NCI-H526 (cell line): ENCODE data around the gene PHOSPHO1.
"Not testable (repeated sequence)": the region's sequence is repeated elsewhere in the genome, so short reads cannot be mapped to it uniquely, and the experiment has no call there.

Experiments
- DNase-seq, 2 experiments: peaks; one replicate each; lab custom pipeline; 2025; lab: John Stamatoyannopoulos, UW

The PHOSPHO1 gene, protein sequence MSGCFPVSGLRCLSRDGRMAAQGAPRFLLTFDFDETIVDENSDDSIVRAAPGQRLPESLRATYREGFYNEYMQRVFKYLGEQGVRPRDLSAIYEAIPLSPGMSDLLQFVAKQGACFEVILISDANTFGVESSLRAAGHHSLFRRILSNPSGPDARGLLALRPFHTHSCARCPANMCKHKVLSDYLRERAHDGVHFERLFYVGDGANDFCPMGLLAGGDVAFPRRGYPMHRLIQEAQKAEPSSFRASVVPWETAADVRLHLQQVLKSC

DNA sequence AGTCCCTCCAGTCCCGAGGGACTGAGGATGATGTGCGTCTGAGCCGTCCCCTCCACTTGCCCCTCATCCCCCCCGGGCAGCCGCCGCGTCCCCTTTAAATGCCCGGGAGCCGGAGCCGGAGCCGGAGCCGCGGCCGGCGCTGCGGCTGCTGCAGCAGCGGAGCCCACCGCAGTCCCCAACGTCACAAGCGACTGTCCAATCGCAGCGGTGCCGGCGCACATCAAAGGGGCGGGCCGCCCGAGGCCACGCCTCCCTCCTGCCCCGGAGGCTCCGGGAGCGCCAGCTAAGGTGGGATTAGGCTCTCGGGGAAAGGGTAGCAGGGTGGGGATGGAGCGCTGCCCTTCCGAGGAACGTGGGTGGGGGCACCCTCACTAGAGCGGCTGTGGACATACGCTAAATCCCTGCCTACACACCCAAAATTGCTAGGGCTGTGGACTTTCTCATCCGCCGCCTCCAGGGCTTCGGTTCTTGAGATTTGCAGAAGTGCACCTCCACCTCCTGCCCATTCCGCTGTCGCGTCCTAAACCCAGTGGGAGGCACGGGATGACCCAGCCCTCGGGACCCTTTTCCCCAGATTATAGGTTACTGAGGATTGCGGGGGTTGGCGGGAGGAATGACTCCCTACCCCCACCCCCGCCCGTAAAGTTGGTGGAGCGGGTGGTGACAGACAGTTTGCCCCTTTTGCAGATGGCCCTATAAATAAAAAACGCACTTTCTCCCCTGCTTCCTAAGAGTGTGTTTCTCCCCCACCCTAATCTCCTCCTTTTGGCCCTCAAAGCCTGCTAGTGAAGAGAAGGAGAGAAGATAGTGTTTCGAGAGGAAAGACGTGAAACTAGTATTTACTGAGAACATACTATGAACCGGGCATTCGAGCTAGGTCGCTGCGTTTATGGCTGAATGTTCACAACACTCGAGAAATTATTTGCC is at the start of gene PHOSPHO1:
Gene PHOSPHO1, minus strand, starts transcription at position 152 of the 927 bp plus-strand sequence. CDS start 4,096 bp downstream, outside the sequence.
- DNase-seq = peak; percentile 45 to 92

DNA sequence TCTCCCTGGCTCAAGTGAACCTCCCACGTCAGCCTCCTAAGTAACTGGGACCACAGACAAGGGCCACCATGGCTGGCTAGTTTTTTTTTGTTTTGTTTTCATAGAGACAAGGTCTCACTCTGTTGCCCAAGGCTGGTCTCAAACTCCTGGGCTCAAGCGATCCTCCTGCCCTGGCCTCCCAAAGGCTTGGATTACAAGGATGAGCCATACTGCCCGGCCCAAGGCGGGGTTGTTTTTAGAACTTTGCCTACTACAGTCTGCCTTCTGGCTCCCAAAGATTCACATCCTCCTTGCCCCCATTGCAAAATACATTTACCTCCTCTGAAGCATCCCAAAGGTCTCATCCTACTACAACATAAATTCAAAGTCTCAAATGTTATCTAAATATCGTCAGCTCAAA is 49.5 kb upstream of the PHOSPHO1 start:
- no peak for DNase-seq

DNA sequence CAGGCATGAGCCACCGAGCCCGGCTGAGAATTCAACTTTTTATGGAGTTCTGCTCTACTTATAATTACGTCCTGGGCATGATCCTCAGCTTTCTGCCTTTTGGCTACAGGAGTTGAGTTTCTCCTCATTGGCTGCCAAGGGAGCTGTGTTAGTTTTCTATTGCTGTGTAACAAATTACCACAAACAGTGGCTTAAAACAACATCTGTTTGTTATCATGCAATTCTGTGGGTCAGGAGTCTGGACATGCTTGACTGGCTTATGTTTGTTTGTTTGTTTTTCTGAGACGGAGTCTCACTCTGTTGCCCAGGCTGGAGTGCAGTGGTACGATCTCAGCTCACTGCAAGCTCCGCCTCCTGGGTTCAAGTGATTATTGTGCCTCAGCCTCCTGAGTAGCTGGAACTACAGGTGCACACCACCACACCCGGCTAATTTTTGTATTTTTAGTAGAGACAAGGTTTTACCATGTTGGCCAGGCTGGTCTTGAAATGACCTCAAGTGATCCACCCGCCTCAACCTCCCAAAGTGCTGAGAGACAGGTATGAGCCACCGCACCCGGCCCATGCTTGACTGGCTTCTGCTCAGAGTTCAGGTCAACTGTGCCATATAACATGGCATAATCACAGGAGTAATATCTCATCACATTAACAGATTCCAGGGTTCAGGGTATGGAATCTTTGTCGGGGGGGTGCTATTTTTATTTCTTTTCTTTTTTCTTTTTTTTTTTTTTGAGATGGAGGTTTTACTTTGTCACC is 48.9 kb upstream of the PHOSPHO1 start:
- not testable (repeated sequence) for DNase-seq

DNA sequence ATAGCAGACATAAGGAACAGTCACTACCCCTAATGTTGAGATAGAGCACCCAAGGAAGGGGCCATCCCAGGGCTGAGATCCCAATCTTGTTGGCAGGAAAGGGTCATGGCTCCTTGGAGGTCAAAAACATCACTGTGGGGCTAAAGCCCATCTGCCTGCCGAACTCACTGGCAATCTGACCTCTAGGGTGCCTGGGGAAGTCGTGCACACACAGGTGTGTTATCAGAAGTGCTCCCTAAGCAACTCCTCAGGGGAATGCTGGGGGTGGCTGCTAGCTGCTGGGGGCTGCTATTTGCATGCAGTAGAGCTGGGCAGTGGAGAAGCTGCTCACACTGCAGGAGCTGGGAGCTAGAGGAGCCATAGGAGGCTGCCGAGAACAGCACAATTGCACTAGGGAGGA is 47.5 kb upstream of the PHOSPHO1 start:
- no peak for DNase-seq

DNA sequence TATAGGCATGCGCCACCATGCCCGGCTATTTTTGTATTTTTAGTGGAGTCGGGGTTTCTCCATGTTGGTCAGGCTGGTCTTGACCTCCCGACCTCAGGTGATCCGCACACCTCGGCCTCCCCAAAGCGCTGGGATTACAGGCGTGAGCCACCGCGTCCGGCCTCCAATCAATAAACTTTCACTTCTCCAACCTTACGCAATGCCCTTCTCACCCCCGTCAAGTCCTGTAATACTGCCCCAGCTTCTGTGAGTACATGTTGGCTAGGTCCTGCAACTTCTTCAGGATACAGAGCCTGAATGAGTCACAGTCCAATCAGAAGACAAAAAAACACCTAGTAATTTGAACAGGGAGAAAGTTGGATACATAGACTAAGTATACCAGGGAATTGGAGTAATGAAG is 47.1 kb upstream of the PHOSPHO1 start:
- DNase-seq = no peak

DNA sequence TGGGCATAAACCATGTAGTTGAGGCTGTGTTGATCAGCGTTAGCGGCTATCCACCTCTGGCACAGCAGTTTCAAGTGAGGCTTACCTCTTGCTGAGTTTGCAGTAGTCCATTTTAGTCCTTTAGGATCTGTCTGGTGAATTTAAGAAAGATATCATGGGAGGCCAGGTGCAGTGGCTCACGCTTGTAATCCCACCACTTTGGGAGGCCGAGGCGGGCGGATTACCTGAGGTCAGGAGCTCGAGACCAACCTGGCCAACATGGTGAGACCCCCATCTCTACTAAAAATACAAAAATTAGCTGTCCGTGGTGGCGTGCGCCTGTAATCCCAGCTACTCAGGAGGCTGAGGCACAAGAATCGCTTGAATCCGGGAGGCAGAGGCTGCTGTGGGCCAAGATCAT is 45.4 kb upstream of the PHOSPHO1 start:
- not testable (repeated sequence) for DNase-seq

DNA sequence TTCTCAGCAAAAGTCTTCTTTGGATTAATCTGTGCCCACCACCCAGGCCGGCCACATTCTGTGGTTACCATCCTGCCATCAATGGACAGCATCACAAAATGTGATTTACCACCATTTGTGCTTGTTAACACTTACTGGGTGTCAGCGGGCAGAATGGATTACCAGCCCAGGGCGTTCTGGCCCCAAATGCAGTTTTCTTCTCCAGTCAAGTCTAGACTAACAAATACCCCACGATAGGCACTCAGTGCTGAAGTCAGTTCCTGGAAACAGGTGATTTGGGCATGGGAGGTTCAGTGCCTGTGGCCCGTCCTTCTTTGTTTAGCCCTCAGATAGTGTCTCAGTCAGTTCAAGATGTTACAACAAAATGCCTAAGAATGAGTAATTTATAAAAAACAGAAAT is 38.8 kb upstream of the PHOSPHO1 start:
- DNase-seq = no peak

DNA sequence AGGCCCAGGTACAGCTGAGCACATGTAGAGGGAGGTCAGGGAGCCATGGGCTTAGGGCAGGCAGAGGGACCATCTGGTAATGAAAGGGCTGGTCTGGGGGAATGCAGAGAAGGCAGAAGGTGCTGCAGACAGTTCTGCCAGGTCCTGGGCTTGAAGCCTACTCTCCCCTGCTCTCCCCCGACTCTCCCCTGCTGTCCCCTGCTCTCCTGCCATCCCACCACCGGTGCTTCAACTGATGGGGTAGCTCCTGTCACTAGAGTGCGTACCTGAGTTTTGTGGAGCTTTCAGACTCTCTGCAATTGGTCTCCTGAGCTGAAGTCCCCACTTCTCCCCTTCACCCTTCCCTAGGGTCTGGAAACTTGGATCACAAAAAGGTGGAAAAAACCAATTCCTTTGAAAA is 37.3 kb upstream of the PHOSPHO1 start:
- DNase-seq = no peak

DNA sequence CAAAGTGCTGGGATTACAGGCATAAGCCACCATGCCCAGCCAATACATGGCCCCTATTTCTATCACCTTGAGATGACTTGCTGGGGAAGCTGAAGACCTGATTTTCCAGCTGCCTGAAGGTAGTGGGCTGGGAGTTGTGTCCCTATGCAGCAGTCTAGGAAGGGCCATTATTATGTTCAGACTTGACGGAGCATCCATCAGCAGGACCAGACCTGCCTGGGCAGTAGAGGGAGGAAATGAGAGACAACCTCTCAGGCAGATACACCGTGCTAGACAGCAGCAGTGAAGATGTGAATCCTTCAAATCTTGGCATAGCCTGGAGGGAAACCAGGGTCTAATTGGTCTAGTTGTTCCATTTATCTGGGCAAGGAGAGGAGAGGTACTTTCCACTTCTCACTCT is 35.6 kb upstream of the PHOSPHO1 start:
- DNase-seq = no peak

DNA sequence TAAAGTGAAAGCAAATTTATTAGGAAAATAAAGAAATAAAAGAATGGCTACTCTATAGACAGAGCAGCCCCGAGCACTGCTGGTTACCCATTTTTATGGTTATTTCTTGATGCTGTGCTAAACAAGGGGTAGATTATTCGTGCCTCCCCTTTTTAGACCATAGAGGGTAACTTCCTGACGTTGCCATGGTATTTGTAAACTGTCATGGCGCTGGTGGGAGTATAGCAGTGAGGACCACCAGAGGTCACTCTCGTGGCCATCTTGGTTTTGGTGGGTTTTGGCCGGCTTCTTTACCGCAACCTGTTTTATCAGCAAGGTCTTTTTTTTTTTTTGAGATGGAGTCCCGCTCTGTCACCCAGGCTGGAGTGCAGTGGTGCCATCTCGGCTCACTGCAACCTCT is 31.0 kb upstream of the PHOSPHO1 start:
- DNase-seq = not testable (repeated sequence)

DNA sequence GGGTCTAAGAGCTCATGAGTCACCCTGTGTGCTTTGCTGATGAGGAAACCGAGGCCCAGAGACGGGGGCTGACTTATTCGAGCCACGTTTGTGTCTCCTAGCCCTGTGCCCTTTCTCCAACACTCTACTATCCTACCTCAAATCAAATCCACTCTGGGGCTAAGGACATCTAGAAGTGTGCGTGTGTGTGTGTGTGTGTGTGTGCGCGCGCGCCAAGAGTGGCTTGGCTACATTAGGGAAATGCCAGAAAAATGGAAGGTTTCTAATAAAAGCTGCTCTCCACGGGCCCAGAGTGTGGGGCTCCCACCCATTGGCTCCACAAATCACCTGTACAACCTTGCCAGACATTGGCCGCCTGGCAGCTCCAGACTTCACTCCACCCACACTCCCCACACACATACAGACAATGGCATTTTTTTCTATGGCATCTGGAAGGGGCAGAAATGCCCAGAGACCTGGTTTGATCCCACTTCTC is 30.3 kb upstream of the PHOSPHO1 start:
- DNase-seq = no peak

DNA sequence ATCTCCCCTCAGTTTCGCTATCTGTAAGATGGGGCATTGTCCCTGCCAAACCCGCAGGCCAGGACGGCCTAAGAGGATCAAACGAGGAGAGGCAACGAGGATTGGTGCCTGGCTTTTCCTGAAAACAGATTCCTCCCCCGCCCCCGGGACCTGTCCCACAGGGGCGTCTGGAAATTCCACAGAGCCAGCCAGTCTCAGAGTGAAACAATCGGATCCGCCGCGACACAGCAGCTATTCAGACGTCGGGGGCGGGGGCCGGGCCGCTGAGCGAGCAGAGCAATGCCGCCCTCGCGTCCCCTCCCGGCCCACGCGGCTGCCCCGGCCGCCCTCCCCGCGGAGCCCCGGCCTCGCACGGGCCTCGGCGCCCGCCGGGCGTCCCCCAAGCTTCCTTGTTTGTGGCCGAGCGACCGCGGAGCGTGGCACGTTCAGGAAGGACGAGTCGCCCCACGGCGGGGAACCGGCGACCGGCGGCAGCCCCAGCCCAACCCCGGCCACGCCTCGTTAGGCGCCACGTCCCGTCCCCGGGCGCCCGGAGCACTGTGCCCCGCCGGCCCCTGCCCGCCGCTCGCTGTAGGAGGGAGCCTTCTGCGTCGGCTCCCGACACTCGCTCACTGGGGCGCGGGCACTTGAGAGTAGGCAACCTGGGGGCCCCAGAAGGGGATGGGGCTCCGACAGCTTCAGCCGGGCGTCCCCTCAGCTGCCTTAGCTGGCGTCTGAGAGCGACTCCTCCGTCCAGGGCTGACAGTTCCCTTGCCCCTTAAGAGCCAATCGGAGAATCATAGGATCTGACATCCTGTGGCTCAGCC is 29.6 kb upstream of the PHOSPHO1 start:
- peak in 1 of 2 experiments; percentile 69 for DNase-seq

DNA sequence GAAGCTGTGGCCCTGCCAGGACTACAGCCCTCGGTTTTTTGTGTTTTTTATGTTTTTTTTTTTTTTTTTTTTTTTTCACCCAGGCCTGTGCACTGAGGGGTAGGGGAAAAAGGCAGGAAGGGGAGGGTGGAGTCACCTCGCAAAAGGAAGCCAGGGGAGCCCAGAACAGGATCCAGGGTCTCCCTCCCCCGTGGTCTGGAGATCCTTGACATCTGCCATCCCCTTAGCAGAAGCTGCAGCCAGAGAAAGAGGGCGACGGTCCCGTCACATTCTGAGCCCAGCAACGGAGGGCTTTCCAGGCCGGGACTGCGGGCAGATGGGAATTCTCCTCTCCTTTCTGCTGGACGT is 29.1 kb upstream of the PHOSPHO1 start:
- no peak for DNase-seq

DNA sequence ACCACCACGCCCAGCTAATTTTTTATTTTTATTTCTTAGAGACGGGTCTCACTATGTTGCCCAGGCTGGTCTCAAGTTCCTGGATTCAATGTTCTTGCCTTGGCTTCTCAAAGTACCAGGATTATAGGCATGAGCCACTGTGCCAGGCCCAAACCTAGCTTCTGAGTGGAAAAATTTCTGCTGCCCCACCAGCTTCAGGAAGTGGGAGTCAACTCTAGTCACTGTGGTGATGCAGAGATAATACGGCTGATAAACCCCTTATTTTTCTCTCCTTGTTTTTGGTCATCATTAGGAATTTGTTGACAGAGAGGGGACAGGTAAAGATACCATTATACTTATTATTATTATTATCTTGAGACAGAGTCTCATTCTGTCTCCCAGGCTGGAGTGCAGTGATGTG is 27.8 kb upstream of the PHOSPHO1 start:
- no peak for DNase-seq

DNA sequence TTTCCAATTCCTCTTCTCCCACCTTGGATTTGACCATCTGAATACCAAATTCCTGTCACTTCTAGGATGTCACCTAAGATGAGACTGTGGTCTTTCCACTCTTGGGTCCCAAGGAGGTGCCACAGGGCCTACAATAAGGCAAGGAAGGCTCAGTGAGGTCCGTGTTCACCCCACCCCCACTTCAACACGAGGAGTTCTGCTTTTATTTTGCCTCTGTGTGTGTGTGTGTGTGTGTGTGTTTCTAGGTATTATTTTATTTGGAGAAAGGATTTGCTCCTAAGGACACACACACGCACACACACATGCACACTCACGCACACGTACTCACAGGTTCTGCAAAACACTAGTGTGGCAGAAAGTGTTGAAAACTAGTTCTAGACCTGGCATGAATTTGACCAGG is 24.5 kb upstream of the PHOSPHO1 start:
- no peak for DNase-seq

DNA sequence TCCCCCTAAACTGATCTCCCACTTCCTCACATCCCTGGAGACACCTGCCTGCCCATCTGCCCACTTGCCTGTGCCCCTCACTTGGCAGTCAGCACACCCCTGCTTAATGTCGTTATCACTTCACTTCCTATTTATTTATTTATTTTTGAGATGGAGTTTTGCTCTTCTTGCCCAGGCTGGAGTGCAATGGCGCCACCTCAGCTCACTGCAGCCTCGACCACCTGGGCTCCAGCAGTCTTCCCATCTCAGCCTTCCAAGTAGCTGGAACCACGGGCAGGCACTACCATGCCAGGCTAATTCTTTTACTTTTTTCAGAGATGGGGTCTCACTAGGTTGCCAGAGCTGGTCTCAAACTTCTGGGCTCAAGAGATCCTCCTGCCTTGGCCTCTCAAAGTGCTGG is 23.5 kb upstream of the PHOSPHO1 start:
- DNase-seq = no peak

DNA sequence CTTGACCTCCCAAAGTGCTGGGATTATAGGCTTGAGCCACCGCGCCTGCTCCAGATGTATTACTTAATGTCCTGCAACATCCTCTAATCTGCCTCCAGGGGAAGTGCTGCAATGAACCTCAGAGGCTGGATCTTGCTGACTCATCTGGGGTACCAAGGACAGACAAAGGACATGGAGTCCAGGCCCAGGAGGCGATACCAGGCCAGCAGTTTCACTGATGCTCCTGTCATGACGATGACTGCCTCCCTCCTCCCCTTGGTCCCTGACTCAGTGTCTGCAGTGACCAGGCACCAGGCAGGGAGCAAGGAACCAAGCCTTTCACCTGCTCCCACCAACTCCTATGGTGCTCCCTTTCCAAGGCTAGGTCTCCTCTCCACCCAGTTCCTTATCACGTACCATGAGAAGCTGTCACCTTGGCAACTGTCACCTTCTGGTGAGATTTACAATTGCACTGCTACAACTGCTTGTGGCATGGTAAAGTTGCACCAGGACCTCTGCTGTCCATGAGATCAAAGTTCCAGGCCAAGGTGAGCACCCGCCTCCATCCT is 21.6 kb upstream of the PHOSPHO1 start:
- DNase-seq = no peak

DNA sequence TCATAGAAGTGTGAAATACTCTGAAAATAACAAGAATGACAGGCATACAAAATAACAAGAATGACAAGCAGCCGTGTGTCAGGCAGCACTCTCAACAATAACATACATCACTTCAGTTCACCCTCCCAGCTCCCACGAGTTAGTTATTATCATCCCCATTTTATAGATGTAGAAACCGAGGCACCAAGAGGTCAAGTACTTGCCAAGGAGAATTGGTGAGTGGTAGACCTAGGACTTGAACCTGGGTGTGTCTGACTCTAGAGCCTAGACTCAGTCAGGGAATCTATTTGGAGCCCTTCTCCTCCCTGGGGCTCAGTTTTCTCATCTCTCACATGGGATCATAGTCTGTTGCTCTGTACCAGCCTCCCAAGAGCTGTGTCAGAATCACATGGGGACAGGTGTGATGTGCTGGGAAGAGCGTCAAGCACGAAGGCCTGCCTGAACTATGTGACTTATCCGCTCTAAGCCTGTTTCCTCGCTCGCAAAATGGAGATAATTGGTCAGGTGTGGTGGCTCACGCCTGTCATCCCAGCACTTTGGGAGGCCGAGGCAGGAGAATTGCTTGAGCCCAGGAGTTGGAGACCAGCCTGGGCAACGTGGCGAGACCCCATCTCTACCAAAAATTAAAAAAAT is 19.4 kb upstream of the PHOSPHO1 start:
- DNase-seq = no peak

DNA sequence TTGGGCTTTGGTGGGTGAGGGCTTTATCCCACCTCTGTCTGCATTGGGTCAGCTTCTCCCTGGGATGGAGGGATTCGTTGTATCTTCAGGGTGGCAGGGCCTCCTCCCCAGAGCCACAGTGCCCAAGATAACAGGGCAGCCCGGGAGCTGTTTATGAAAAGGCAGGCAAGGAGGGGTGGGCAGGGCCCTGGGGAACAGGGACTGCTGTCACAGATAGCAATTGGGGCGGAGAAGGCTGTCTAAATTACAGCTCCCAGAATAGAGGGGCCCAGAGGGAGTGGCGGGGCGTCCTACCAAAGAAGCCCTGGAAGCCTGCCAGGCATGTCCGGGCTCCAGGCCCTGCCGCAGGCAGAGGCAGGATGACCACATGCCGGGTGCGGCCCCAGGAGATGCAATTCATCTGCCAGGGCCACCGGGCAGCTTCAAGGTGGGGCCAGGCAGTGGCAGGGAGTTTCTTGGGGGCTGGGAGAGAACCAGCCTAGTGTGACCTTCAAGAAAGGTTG is 18.8 kb upstream of the PHOSPHO1 start:
- DNase-seq = no peak

DNA sequence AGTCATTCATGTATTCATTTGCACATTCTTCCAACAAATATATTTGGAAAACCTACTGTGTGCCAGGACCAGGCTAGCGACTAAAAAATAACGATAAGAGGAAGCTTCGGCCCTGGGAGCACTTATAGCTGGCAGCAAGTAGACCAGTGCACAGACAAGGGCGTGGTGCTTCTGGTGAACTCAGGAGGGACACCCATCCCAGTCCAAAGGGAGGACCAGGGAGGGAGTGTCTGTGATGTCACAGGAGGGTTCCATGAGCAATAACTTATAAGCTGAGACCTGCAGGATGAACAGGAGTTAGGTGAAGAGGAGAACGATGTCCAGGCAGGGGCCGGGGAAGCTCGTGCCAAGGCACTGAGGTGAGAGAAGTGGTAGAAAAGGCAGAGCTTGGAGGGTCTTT is 17.4 kb upstream of the PHOSPHO1 start:
- DNase-seq = no peak

DNA sequence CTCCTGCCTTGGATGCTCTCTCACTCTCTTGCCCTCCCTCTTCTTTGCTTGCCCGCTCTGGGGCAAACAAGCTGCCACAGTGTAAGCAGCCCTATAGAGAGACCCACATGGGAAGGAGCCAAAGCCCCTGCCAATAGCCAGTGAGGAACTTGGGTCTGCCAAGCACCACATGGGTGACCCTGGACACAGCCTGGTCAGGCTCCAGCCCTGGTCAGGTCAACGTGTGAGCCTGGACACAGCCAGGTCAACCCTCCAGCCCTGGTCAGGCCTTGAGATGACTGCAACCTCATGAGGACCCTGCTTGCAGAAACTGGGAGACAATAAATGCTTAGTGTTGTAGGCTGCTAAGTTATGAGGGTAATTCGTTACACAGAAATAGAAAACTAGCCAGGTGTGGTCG is 14.3 kb upstream of the PHOSPHO1 start:
- DNase-seq = no peak
